Measurements from ENCODE around the gene STH. TPM values are rescaled to one million over a fixed set of nuclear protein-coding genes. Genes with fewer than 3 reads are reported as not detected.

Gene STH
- total and polyA plus RNA-seq, 7 donors, result not detected

- H3K9me3 ChIP-seq, result no peaks in the 10 kb centered on the region
- intact Hi-C loops (cut with DNase I), result no loop called here
- DNase-seq, result no peak
- H3K4me3 ChIP-seq, result no peak overlapping the region
- peaks cover under 1 to 32% (median 9%) of the 10 kb centered on the region in 4 donors for H3K36me3 ChIP-seq
- TF ChIP-seq POLR2AphosphoS5 (IDR thresholded peaks at IDR 0.05) (no peak), CTCF (IDR thresholded peaks at IDR 0.05) (no peak), EP300 (IDR thresholded peaks at IDR 0.05) (no peak), POLR2A (IDR thresholded peaks at IDR 0.05) (no peak)
- peak overlapping the region in 2 of 4 donors; percentile 7 to 13 for H3K27ac ChIP-seq
- 81 to 89% methylated on average over 8 of the region's 8 CpGs for WGBS, 2 donors
- peaks cover 0 to 5% (median 0%) of the 10 kb centered on the region in 4 donors for H3K4me1 ChIP-seq
- no peaks in the 10 kb centered on the region for H3K27me3 ChIP-seq
These were observed 26.6 kb downstream of the STH start for GRCh38 chr17:46025510-46026165.

- TF ChIP-seq CTCF (IDR thresholded peaks at IDR 0.05) (no peak), EP300 (IDR thresholded peaks at IDR 0.05) (no peak), POLR2A (IDR thresholded peaks at IDR 0.05) (no peak), POLR2AphosphoS5 (IDR thresholded peaks at IDR 0.05) (no peak)
- H3K36me3 ChIP-seq, result peaks cover 6 to 40% (median 16%) of the 10 kb centered on the region in 4 donors
- peaks cover 0 to 5% (median 0%) of the 10 kb centered on the region in 4 donors for H3K4me1 ChIP-seq
- no peak overlapping the region for H3K4me3 ChIP-seq
- H3K27ac ChIP-seq, result peak overlapping the region in 3 of 4 donors; percentile 29 to 35 (median 35)
- intact Hi-C loops (cut with DNase I), result no loop called here
- no peaks in the 10 kb centered on the region for H3K27me3 ChIP-seq
- H3K9me3 ChIP-seq, result no peaks in the 10 kb centered on the region
- WGBS, 2 donors, result 77 to 86% methylated on average over 17 of the region's 17 CpGs
- DNase-seq, result no peak
These were observed 27.4 kb downstream of the STH start for GRCh38 chr17:46026166-46027047.

DNA sequence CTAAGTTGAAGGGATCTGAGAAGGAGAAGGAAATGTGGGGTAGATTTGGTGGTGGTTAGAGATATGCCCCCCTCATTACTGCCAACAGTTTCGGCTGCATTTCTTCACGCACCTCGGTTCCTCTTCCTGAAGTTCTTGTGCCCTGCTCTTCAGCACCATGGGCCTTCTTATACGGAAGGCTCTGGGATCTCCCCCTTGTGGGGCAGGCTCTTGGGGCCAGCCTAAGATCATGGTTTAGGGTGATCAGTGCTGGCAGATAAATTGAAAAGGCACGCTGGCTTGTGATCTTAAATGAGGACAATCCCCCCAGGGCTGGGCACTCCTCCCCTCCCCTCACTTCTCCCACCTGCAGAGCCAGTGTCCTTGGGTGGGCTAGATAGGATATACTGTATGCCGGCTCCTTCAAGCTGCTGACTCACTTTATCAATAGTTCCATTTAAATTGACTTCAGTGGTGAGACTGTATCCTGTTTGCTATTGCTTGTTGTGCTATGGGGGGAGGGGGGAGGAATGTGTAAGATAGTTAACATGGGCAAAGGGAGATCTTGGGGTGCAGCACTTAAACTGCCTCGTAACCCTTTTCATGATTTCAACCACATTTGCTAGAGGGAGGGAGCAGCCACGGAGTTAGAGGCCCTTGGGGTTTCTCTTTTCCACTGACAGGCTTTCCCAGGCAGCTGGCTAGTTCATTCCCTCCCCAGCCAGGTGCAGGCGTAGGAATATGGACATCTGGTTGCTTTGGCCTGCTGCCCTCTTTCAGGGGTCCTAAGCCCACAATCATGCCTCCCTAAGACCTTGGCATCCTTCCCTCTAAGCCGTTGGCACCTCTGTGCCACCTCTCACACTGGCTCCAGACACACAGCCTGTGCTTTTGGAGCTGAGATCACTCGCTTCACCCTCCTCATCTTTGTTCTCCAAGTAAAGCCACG is 28.3 kb downstream of the STH start:
- 80 to 81% methylated on average over 12 of the region's 12 CpGs for WGBS, 2 donors
- intact Hi-C loops (cut with DNase I), result no loop called here
- H3K27me3 ChIP-seq, result no peaks in the 10 kb centered on the region
- H3K4me1 ChIP-seq, result peaks cover 0 to 5% (median 0%) of the 10 kb centered on the region in 4 donors
- TF ChIP-seq POLR2A (IDR thresholded peaks at IDR 0.05) (no peak), POLR2AphosphoS5 (IDR thresholded peaks at IDR 0.05) (peak in 1 of 4 donors; percentile 41)
- H3K27ac ChIP-seq, result peak overlapping the region in 3 of 4 donors; percentile 29 to 35 (median 35)
- H3K9me3 ChIP-seq, result no peaks in the 10 kb centered on the region
- H3K36me3 ChIP-seq, result peaks cover 14 to 49% (median 25%) of the 10 kb centered on the region in 4 donors
- DNase-seq, result no peak
- H3K4me3 ChIP-seq, result no peak overlapping the region

DNA sequence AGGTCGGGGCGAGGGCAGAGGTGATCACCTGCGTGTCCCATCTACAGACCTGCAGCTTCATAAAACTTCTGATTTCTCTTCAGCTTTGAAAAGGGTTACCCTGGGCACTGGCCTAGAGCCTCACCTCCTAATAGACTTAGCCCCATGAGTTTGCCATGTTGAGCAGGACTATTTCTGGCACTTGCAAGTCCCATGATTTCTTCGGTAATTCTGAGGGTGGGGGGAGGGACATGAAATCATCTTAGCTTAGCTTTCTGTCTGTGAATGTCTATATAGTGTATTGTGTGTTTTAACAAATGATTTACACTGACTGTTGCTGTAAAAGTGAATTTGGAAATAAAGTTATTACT is 28.9 kb downstream of the STH start:
- H3K27me3 ChIP-seq, result no peaks in the 10 kb centered on the region
- TF ChIP-seq EP300 (IDR thresholded peaks at IDR 0.05) (no peak), POLR2A (IDR thresholded peaks at IDR 0.05) (no peak)
- peaks cover 16 to 55% (median 31%) of the 10 kb centered on the region in 4 donors for H3K36me3 ChIP-seq
- H3K27ac ChIP-seq, result peak overlapping the region in 1 of 4 donors; percentile 29
- intact Hi-C loops (cut with DNase I), result no loop called here
- no peaks in the 10 kb centered on the region for H3K9me3 ChIP-seq
- no peak for DNase-seq
- WGBS, 2 donors, result 80 to 84% methylated on average over 4 of the region's 4 CpGs
- H3K4me1 ChIP-seq, result peaks cover 0 to 5% (median 0%) of the 10 kb centered on the region in 4 donors
- H3K4me3 ChIP-seq, result no peak overlapping the region

GRCh38 chr17:46028374-46028773 is 29.3 kb downstream of the STH start:
- Histone ChIP-seq H3K27me3 (no peaks in the 10 kb centered on the region), H3K36me3 (peaks cover 20 to 60% (median 36%) of the 10 kb centered on the region in 4 donors), H3K4me1 (peaks cover 0 to 5% (median 0%) of the 10 kb centered on the region in 4 donors), H3K9me3 (no peaks in the 10 kb centered on the region), H3K4me3 (no peak overlapping the region), H3K27ac (no peak overlapping the region)
- intact Hi-C loops (cut with DNase I), result no loop called here
- TF ChIP-seq EP300 (IDR thresholded peaks at IDR 0.05), result no peak
- TF ChIP-seq CTCF (IDR thresholded peaks at IDR 0.05), result no peak
- no peak for TF ChIP-seq POLR2A (IDR thresholded peaks at IDR 0.05)
- TF ChIP-seq POLR2AphosphoS5 (IDR thresholded peaks at IDR 0.05), result no peak
- no peak for DNase-seq
- WGBS, 2 donors, result 86 to 89% methylated on average over 3 of the region's 3 CpGs

All from sigmoid colon (tissue), 7 donors.